GM10847 (cell line): ENCODE measurements around the gene NAA60.

Experiments
- POLR2A ChIP-seq: IDR thresholded peaks from 2 replicates; pipeline ENCODE4 v1.6.1; 2011; ENCODE audit not compliant: insufficient read length; ENCODE audit errors: extremely low read depth

NAA60 gene

DNA sequence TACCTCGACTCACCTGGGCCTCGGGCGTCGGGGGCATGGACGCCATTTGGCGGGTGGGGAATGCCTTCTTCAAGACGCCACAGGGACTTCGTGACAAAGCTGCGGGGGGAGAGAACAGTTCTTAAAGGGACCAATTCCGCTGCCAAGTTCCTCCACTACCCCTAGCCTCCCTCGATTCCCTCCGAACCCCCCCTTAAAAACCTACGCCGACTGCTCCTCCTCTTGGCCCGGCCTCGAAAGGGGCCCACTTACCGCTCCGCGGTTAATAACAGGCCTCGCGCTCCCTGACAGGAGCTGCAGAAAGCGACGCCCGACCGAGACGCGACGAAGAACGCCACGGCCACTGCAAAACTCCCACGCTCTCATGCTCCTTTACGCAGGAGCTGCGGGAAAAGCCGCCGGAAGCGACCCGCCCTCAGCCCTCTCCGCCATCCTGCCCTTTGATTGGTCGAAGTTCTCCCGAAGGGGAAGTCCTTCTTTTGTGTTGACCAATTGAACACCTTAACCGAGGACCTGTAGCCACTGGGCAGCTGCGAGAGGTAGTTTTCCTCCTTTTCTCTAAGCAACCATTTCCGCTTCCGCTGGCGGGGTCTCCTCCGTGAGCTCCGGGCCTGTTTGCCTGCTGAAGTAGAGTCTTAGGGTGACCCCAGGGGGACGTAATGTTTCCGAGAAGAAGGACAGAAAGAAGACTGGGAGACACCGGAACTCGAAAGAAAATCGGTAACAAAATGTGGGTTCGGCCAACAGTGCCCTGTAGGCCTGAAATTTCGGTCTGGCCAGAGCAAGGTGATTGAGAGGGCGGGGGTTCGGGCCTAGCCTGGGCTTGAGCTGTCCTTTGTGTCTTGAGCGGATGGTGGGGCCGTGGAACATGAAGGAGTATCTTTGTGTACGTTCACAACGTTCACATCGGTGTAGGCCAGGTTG, at the start of gene NAA60, which contains the start of gene ZNF597:
Gene NAA60, plus strand, starts transcription at position 573 of the 924 bp plus-strand sequence. CDS start 32,548 bp downstream, outside the sequence.
Gene ZNF597, minus strand, starts transcription at position 397 of the 924 bp plus-strand sequence. Its CDS starts 351 bp downstream, at position 46.
- TF ChIP-seq POLR2A: peak; percentile 45

DNA sequence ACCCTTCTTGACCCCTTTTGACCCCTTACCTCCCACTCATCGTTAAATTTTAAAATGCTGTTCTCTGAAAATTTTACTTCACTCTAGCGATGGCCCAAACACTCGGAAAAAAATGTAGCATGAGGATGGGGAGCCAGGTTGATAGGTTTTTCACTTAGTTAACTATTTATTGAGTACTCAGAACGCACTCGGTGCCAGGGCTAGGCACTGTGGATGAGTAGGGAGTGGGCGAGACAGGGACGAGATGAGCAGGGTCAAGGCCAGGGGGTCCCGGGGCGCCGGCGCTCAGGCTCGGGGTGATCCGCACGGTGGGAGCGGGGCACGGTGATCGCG, 43.1 kb upstream of the NAA60 start:
- TF ChIP-seq POLR2A: no peak

DNA sequence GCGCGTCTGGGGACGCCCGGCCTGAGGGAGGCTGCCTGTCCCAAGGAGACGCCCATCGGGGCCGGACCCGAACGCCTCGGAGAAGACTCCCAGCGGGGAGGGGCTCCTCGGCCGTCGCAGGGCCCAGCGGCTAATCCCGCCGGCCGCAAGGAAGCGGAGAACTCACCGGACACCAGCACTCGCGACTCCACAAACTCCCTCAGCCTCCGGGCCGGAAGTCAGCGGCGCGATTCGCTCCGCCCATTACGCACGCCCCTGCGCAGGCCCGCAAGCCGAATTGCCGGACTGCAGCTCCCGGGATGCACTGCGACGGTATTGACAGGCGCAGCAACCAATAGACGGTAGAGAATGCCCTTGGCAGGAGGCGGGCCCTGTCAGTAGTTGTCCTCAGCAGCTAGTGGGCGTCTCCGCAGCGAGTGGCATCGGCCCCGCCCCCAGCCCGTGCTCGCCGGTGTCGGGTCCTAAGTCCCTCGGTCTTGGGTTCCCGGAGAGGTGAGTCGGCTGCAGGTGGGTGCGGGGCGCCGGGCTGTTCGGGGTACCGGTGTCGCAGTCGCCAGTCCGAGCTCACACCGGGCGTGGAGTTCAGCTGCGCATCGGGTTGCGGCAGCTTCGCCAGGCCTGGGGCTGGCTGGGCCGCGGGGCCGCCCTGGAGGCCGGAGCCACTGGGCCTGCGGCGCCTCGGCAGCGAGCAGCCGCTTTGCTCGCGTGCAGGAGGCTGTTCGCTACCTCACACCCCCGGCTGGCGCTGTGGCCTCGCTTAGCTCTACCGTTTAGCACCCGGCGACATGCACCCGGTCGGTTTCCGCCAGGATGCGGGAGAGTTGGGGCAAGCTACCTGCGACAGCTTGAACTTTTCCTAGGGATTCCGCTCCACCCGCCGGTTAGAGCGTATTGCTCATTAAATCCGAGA, 42.4 kb upstream of the NAA60 start, which contains the start of the genes ZNF174 and ZSCAN32:
Gene ZNF174, plus strand, starts transcription at position 437 of the 910 bp plus-strand sequence. CDS start 790 bp downstream, outside the sequence.
Gene ZSCAN32, minus strand, starts transcription at position 226 of the 910 bp plus-strand sequence. CDS start 3,447 bp downstream, outside the sequence.
- TF ChIP-seq POLR2A: peak; percentile 78

DNA sequence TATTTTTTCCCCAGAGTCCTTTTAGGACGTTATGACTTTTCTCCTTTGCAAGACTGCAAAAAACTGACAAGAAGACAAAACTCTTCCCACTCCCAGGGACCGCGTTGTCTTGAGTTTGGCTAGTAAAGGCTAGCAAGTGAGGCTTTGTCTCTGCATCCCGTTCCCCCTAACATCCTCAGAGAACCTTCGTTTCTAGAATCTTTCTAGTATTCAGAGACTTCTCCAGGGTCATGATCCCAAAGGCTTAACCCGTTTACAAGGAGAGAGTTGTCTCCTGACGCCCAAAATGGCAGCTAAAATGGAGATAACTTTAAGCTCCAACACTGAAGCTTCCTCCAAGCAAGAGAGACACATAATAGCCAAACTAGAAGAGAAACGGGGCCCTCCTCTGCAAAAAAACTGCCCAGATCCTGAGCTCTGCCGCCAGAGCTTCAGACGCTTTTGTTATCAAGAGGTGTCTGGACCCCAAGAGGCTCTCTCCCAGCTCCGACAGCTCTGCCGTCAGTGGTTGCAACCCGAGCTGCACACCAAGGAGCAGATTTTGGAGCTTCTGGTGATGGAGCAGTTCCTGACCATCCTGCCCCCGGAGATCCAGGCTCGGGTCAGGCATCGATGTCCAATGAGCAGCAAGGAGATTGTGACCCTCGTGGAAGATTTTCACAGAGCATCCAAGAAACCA, 41.6 kb upstream of the NAA60 start:
- no peak for TF ChIP-seq POLR2A

DNA sequence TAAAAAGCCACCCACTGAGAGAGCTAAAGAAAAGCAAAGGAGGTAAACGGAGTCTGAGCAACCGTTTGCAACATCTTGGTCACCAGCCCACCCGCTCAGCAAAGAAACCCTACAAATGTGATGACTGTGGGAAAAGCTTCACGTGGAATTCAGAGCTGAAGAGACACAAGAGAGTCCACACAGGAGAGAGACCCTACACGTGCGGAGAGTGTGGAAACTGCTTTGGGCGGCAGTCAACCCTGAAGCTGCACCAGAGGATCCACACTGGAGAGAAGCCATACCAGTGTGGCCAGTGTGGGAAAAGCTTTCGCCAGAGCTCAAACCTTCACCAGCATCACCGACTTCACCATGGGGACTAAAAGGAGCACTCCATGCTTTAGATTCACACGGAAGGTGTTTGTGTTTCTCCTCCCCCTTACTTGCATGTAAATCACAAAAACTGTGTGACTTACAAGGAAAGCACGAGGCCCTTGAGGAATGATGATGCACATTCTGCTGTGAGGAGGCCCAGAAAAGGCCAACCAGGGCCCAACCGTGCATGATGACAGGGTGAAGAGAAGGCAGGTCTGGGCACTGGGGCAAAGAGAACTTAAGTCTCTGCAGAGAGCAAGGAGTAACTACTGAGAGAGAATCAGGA, 34.8 kb upstream of the NAA60 start:
- TF ChIP-seq POLR2A: no peak

DNA sequence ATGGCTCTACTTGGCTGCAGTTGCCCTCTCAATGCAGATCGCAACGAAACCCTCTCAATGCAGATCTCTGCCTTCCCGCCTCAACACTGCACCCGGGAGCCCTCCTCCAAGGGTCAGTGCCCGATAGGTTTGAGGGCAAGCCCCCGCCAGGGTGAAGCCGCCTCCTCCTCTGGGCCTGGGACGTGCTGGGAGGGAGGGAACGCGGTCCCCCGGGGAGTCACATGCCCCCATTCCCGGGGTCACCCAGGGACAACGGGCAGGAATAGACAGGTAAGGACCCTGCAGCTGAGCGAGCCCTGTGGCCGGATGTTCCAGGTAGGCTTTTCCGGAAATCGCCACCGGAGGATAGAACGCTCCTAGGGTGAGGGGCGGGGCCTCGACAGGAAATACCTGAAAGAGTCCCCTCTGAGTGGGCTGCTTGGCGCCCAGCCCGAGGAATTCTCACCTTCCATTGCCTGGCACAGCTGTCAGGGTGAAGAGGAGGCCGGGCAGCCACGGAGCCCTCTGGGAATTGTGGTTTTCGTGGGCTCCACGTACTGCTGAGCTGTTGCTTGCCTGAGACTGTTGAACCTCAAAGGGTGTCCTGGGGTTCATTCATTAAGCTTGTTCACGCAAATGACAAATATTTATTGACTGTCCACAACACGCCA, 29.6 kb upstream of the NAA60 start:
- no peak for TF ChIP-seq POLR2A

DNA sequence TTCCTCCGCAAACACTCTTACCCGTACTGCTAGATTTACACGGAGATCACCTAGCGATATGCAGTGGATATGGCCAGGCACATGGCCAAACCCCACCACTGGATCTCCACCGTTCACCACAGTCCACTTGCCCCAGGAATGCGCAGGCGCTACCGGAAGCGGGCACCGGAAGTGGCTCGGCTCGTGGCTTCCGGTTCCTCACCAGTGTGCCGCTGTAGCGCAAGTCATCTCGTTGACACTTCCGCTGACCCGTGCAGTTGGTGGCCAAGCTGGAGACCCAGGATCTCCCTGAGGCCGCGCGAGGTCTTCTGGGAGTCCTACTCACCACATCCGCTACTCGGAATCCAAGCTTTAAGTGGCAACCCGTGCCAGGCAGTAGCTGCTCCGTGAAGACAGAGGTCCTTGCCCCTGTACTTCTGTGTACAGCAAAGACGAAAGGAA, 11.7 kb upstream of the NAA60 start:
- no peak for TF ChIP-seq POLR2A

DNA sequence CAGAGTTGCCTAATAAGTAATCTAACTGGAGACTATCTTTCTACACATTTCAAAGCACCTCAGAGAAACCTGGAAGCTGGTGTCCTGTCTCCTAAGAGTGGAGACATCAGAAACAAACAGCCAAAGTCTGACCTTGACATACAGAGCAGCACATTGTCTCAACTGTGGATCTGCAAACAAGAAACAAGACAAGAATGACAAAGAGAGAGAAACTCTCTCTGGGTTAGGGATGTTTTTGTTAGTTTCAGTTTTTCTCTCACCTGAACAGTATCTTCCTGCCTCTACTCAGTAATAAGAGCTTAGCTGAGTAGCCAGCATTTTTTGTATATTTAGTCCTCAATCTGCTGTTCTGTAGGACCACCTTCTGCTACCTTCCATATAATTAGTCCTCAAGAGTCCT, 9.1 kb upstream of the NAA60 start:
- TF ChIP-seq POLR2A: no peak

DNA sequence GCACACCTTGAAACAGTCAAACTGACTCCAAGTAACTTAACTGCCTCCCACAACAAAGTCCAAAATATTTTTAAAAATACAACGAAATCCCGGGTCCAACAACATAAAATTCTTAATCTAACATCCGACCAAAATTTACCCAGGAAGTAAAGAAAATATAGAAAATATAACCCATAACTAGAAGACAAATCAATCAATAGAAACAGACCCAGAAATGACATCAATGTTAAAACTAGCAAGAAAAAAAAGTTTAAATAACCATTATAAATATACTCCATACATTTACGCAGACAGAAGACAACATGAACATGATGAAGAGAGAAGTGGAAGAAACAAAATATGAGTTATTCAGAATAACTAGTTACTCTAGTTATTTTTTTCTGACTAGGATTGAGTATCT, 3.8 kb upstream of the NAA60 start:
- TF ChIP-seq POLR2A: no peak

DNA sequence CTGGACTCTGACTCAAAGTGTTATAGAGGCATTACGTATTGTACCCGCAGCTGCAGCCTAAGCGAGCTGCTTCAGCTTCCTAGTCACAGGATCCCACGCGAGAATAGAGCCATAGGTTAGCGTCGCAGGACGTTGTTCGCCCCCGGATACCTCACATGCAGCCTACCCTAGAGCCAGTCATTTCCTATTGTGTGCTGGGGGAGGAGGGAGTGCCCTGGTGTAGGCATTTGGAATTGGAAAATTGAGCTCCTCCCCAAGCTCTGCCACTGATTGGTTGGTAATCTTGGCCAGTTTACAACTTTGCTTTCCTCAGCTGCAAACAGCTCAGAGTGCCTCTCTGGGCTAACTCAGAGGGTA, 530 bp downstream of the NAA60 start:
- no peak for TF ChIP-seq POLR2A

DNA sequence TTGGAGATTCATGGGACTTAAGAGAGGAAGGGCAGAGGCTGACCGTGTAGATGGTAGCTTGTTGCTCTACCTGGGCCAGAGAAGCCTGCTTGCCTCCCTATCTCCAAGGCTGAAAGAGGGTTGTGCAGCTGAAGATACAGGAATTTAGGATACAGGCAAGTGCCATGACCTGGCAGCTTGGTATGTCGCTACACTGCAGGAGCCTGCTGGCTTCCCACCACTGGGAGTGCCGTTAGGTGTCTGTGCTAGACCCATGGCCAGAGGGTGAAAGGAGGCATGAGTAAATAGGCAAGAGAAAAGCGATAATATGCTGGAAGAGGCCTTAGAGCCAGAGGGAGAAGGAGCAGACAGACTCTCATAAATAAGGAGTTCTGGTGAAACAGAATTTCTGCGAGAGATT, 10.6 kb downstream of the NAA60 start:
- TF ChIP-seq POLR2A: no peak

DNA sequence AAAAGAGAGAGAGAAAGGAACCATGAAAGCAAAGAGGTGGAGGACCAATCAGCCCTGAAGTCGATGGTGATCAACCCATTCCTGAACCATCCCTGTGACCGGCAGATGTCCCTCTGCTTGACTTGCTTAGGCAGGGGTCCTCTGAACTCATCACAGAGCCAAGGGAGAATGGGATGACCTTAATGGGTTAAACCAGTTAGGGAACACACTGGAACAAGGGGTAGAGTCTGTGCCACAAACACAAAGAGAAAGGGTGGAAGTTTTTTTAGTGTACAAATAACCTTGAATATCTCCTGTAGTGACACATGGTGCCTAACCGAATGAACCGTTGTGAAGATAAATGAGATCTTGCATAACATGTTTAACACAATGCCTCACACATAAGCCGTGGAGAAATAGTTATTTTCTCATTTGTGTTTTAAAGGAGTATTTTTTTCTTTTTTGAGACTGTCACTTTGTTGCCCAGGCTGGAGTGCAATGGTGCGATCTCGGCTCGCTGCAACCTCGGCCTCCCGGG, 11.2 kb downstream of the NAA60 start:
- no peak for TF ChIP-seq POLR2A

DNA sequence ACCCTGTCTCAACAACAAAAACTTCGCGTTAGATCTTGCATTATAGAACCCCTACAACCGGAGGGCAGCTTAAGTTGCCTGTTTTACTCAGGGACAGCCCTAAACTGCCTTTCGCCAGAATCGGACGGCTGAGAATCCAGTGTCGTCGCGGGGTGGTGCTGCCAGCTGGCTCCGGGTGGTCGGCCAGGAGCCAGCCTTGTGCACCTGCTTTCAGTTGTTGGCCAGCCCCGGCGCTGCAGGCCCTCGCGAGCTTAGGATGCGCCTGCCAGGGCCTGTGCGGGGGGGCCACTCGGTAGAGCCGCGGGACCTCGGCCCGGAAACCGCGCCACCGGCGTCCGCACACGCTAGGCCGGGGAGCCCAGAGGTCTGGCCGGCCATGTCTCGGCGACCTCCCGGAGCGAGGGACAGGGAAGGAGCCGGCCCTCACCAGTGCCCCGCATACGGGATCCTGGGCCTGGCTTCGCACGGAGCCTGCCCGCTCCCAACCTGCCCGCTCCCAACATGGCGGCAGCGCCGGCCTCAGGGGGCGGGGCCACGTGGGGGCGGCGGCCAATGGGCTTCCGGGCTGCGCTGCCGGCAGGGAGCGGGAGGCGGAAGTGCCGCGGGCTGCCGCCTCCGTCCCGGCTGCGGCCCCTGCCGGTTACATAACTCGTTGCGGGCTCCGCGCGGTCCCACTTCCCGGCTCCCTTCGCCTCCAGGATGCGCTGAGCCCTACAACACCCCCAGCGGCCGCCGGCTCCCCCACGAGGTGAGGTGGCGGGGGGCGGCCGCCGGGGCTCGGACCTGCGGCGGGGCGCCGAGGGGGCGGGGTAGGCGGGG, 14.2 kb downstream of the NAA60 start:
- peak; percentile 86 for TF ChIP-seq POLR2A
